ENCODE results near the gene STK11IP. TPM values are rescaled to one million over a fixed set of nuclear protein-coding genes. Genes with fewer than 3 reads are reported as not detected.
A peak's percentile ranks its signal among the peaks of the same experiment; 100 is the strongest.

Gene STK11IP
- total RNA-seq, 4 donors from 2014 or later, result 25.3 to 68.0 (median 29.2) TPM

GRCh38 chr2:219632760-219633105, 35.1 kb downstream of the STK11IP start:
- Histone ChIP-seq H3K27ac (no peak overlapping the region), H3K4me1 (peaks cover 5% of the 10 kb centered on the region), H3K27me3 (peaks cover 8% of the 10 kb centered on the region), H3K9me3 (no peaks in the 10 kb centered on the region), H3K4me3 (no peak overlapping the region), H3K36me3 (peaks cover 3% of the 10 kb centered on the region)
- 86% methylated on average over 8 of the region's 8 CpGs for WGBS
- no peak for TF ChIP-seq POLR2AphosphoS5 (IDR thresholded peaks at IDR 0.05)
- TF ChIP-seq EP300 (IDR thresholded peaks at IDR 0.05), result no peak
- no peak for TF ChIP-seq POLR2A (IDR thresholded peaks at IDR 0.05)
- no peak for TF ChIP-seq CTCF (IDR thresholded peaks at IDR 0.05)
- peak in 1 of 2 donors; percentile 73 for DNase-seq (ENCODE audit: low spot score in 2 of 2)

- WGBS, result 89% methylated on average over 18 of the region's 22 CpGs
- Histone ChIP-seq H3K27me3 (peaks cover 1% of the 10 kb centered on the region), H3K4me1 (no peaks in the 10 kb centered on the region), H3K4me3 (no peak overlapping the region), H3K27ac (no peak overlapping the region), H3K9me3 (no peaks in the 10 kb centered on the region), H3K36me3 (peaks cover 3% of the 10 kb centered on the region)
- TF ChIP-seq CTCF (IDR thresholded peaks at IDR 0.05) (no peak), POLR2A (IDR thresholded peaks at IDR 0.05) (no peak), POLR2AphosphoS5 (IDR thresholded peaks at IDR 0.05) (no peak), EP300 (IDR thresholded peaks at IDR 0.05) (no peak)
- peak in 1 of 2 donors; percentile 69 for DNase-seq (ENCODE audit: low spot score in 2 of 2)
Observed at GRCh38 chr2:219633276-219634065, 35.8 kb downstream of the STK11IP start.

- Histone ChIP-seq H3K36me3 (peaks cover 3% of the 10 kb centered on the region), H3K4me1 (no peaks in the 10 kb centered on the region), H3K27ac (no peak overlapping the region), H3K9me3 (no peaks in the 10 kb centered on the region), H3K27me3 (peaks cover 2% of the 10 kb centered on the region), H3K4me3 (no peak overlapping the region)
- 96% methylated on average over 15 of the region's 15 CpGs for WGBS
- peak in 1 of 2 donors; percentile 77 for DNase-seq (ENCODE audit: low spot score in 2 of 2)
- TF ChIP-seq CTCF (IDR thresholded peaks at IDR 0.05) (no peak), POLR2AphosphoS5 (IDR thresholded peaks at IDR 0.05) (no peak)
Observed at GRCh38 chr2:219634171-219634940, 36.7 kb downstream of the STK11IP start.

GRCh38 chr2:219634951-219635751, 37.5 kb downstream of the STK11IP start:
- no peaks in the 10 kb centered on the region for H3K4me1 ChIP-seq
- WGBS, result 93% methylated on average over 8 of the region's 22 CpGs
- no peak for TF ChIP-seq POLR2AphosphoS5 (IDR thresholded peaks at IDR 0.05)
- TF ChIP-seq EP300 (IDR thresholded peaks at IDR 0.05), result no peak
- TF ChIP-seq CTCF (IDR thresholded peaks at IDR 0.05), result no peak
- TF ChIP-seq POLR2A (IDR thresholded peaks at IDR 0.05), result no peak
- H3K9me3 ChIP-seq, result no peaks in the 10 kb centered on the region
- peaks cover 5% of the 10 kb centered on the region for H3K27me3 ChIP-seq
- no peak overlapping the region for H3K27ac ChIP-seq
- peaks cover 3% of the 10 kb centered on the region for H3K36me3 ChIP-seq
- no peak overlapping the region for H3K4me3 ChIP-seq
- peak in 1 of 2 donors; percentile 72 for DNase-seq (ENCODE audit: low spot score in 2 of 2)

Data from suprapubic skin (tissue), 4 donors.